IMR-90 (cell line): Measurements from ENCODE around the gene SIN3B. TPM values are rescaled to one million over a fixed set of nuclear protein-coding genes. Genes with fewer than 3 reads are reported as not detected.

Experiments
- ATAC-seq: fragments of 200-7000 bp; cut with Tn5 transposase; 2 replicates; pipeline ENCODE4 v1.9.1; 2020; ENCODE audit warnings: low read depth, mild to moderate bottlenecking, moderate library complexity
- BruUV-seq: library from RNA; stranded (reverse); fragments of 400-500 nt; replicated peaks from 2 replicates; lab custom pipeline; 2021; lab: Mats Ljungman, UMichigan
- CTCF ChIA-PET: fragments of 300-600 bp; formaldehyde crosslinking; extraction: SDS; loops from one replicate; lab custom pipeline; 2021; ENCODE audit warnings: antibody characterized with exemption; lab: Yijun Ruan, JAX
- POLR2A ChIA-PET: fragments of 300-600 bp; sonication (Branson Sonifier 250); formaldehyde crosslinking; loops from one replicate; lab custom pipeline; 2022; ENCODE audit warnings: antibody characterized with exemption; ENCODE audit not compliant: unreplicated experiment; lab: Charles Lee
- DNase-seq: peaks from one replicate; pipeline ENCODE4 v3.0.0; 2013
- H2AFZ ChIP-seq: replicated peaks from 2 replicates; pipeline ENCODE3; 2013; ENCODE audit warnings: low read length, mild to moderate bottlenecking; ENCODE audit not compliant: poor library complexity
- H2AK5ac ChIP-seq: 2 replicates; pipeline ENCODE4 v1.6.1; 2013; ENCODE audit warnings: low read depth, low read length, inconsistent platforms
- H2AK9ac ChIP-seq: replicated peaks from 2 replicates; pipeline ENCODE3; 2013; ENCODE audit warnings: mild to moderate bottlenecking, low read depth, low read length, moderate library complexity; ENCODE audit not compliant: poor library complexity
- H2BK120ac ChIP-seq: 2 replicates; pipeline ENCODE4 v1.6.1; 2013; ENCODE audit warnings: low read depth, low read length, inconsistent platforms
- H2BK15ac ChIP-seq: 3 replicates; pipeline ENCODE4 v1.6.1; 2013; ENCODE audit warnings: low read depth, low read length, inconsistent platforms
- H2BK20ac ChIP-seq: 2 replicates; pipeline ENCODE4 v1.6.1; 2013; ENCODE audit warnings: low read depth, mild to moderate bottlenecking, inconsistent platforms, low read length, moderate library complexity
- H2BK5ac ChIP-seq: 2 replicates; pipeline ENCODE4 v1.6.1; 2013; ENCODE audit warnings: mild to moderate bottlenecking, low read depth, low read length, inconsistent platforms; ENCODE audit not compliant: poor library complexity, severe bottlenecking
- H3K14ac ChIP-seq: replicated peaks from 2 replicates; pipeline ENCODE4 v1.6.1; 2013; ENCODE audit warnings: low read depth, low read length, inconsistent platforms
- H3K18ac ChIP-seq: 2 replicates; pipeline ENCODE4 v1.6.1; 2013; ENCODE audit warnings: low read depth, low read length, control low read depth
- H3K23ac ChIP-seq: 2 replicates; pipeline ENCODE4 v1.6.1; 2013; ENCODE audit warnings: low read depth, low read length, inconsistent platforms
- H3K27ac ChIP-seq: 2 replicates; pipeline ENCODE4 v1.5.1; 2013; ENCODE audit warnings: mild to moderate bottlenecking, control low read depth, low read length; ENCODE audit not compliant: insufficient read depth
- H3K27me3 ChIP-seq: 2 replicates; pipeline ENCODE4 v1.6.1; 2013; ENCODE audit warnings: low read length; ENCODE audit not compliant: control insufficient read depth, insufficient read depth
- H3K36me3 ChIP-seq: 2 replicates; pipeline ENCODE4 v1.6.1; 2013; ENCODE audit warnings: low read length, mixed read lengths; ENCODE audit not compliant: control insufficient read depth, insufficient read depth
- H3K4ac ChIP-seq: 2 replicates; pipeline ENCODE4 v1.6.1; 2013; ENCODE audit warnings: low read depth, low read length, inconsistent platforms
- H3K4me1 ChIP-seq: 2 replicates; pipeline ENCODE4 v1.6.1; 2013; ENCODE audit warnings: low read length, mixed read lengths; ENCODE audit not compliant: control insufficient read depth, insufficient read depth
- H3K4me2 ChIP-seq: 2 replicates; pipeline ENCODE4 v1.6.1; 2013; ENCODE audit warnings: low read depth, mild to moderate bottlenecking, control low read depth, low read length, moderate library complexity
- H3K4me3 ChIP-seq: 2 replicates; pipeline ENCODE4 v1.5.1; 2013; ENCODE audit warnings: low read depth, mild to moderate bottlenecking, control low read depth, low read length, moderate library complexity; ENCODE audit not compliant: insufficient read depth
- H3K56ac ChIP-seq: 2 replicates; pipeline ENCODE4 v1.6.1; 2013; ENCODE audit warnings: low read length, inconsistent platforms; ENCODE audit not compliant: insufficient read depth; ENCODE audit errors: extremely low read depth
- H3K79me1 ChIP-seq, 2 experiments: 2 replicates each; pipeline ENCODE4 v1.6.1; 2013; ENCODE audit warnings: low read length in 2 of 2, inconsistent platforms in 1 of 2, low read depth in 1 of 2
- H3K9ac ChIP-seq: 2 replicates; pipeline ENCODE4 v1.6.1; 2013; ENCODE audit warnings: low read depth, low read length, control low read depth
- H3K9me1 ChIP-seq: 2 replicates; pipeline ENCODE4 v1.6.1; 2013; ENCODE audit warnings: low read length, inconsistent platforms; ENCODE audit not compliant: insufficient read depth
- H3K9me3 ChIP-seq: 2 replicates; pipeline ENCODE4 v1.6.1; 2013; ENCODE audit warnings: low read length; ENCODE audit not compliant: control insufficient read depth, insufficient read depth
- H4K20me1 ChIP-seq: 2 replicates; pipeline ENCODE4 v1.6.1; 2013; ENCODE audit warnings: low read length, inconsistent platforms; ENCODE audit not compliant: insufficient read depth
- H4K5ac ChIP-seq: 2 replicates; pipeline ENCODE4 v1.6.1; 2013; ENCODE audit warnings: mild to moderate bottlenecking, low read depth, low read length, control low read depth
- H4K8ac ChIP-seq, 2 experiments: 2 replicates each; pipeline ENCODE4 v1.6.1; 2013; ENCODE audit warnings: low read depth in 2 of 2, low read length in 2 of 2, control low read depth in 1 of 2, inconsistent platforms in 1 of 2
- H4K91ac ChIP-seq: 2 replicates; pipeline ENCODE4 v1.6.1; 2013; ENCODE audit warnings: low read depth, low read length, inconsistent platforms; ENCODE audit not compliant: insufficient read depth
- MAZ ChIP-seq: IDR thresholded peaks from 2 replicates; pipeline ENCODE4 v1.6.1; 2012; ENCODE audit warnings: low read depth, mild to moderate bottlenecking, low read length, improper control_type of control experiment, moderate library complexity, borderline replicate concordance
- WGBS, 2 experiments: methylation state at CpG; one replicate each; pipeline versions ENCODE4 v1.1.5 to v1.1.7; 2013; ENCODE audit warnings: missing lambda C conversion rate in 2 of 2; ENCODE audit not compliant: insufficient read length in 1 of 2; ENCODE audit errors: extremely low coverage in 2 of 2; 5-methylcytosine and 5-hydroxymethylcytosine counted together
- dilution Hi-C: fragments of 300-500 bp; cut with HindIII; formaldehyde crosslinking; loops from one replicate; pipeline ENCODE4 v1.14.3; 2018; ENCODE audit warnings: low sequenced_read_pairs; ENCODE audit not compliant: unreplicated experiment
- in situ Hi-C: fragments of 300-500 bp; cut with MboI; formaldehyde crosslinking; loops from 3 replicates; pipeline ENCODE4 v1.14.3; 2019; ENCODE audit warnings: low sequenced_read_pairs, inconsistent platforms, mixed read lengths
- intact Hi-C: fragments of 100-400 bp; cut with micrococcal nuclease; formaldehyde crosslinking; loops from 2 replicates; pipeline ENCODE4 v1.10.0; 2022
- polyA plus RNA-seq, 3 experiments: library from polyadenylated mRNA; depleted of rRNA; stranded (reverse); fragments of >200 nt; gene quantifications; 2 replicates each; pipeline ENCODE4 v1.2.3, GENCODE V29; 2012; ENCODE audit warnings: low replicate concordance in 1 of 3
- total RNA-seq: library from RNA; depleted of rRNA; stranded (reverse); fragments of >200 nt; gene quantifications from 2 replicates; pipeline ENCODE4 v1.2.3, GENCODE V29; 2012
- TF ChIP-seq, protein P1 (sequence below): fragments of 150-350 bp; IDR thresholded peaks from 2 replicates; pipeline ENCODE4 v1.6.1; 2017; ENCODE audit warnings: mild to moderate bottlenecking, antibody characterized with exemption, low read length, low read depth

The SIN3B gene
- total and polyA plus RNA-seq, 2 of the 4 experiments (the other 2 are of a cell fraction), result 7.9 to 40.0 TPM

GRCh38 chr19:16888629-16889365 lies 59.6 kb downstream of the SIN3B start, which contains the start of gene F2RL3:
TSS of gene F2RL3 (plus strand) at chr19:16888999. CDS start at chr19:16889190, 191 bp downstream.
- 40% methylated on average over 10 of the region's 31 CpGs; no CpG with 5 or more reads in 1 of the 2 experiments for WGBS, 2 experiments
- Histone ChIP-seq H4K20me1 (no peaks in the 10 kb centered on the region), H3K9me3 (no peaks in the 10 kb centered on the region), H2BK20ac (no peak within 1 kb of the TSS), H3K56ac (no peak within 1 kb of the TSS), H2BK5ac (no peak within 1 kb of the TSS), H3K4me3 (no peak within 1 kb of the TSS), H2AK5ac (no peak within 1 kb of the TSS), H3K9ac (no peak within 1 kb of the TSS), H2BK15ac (no peak within 1 kb of the TSS), H2AFZ (peak within 1 kb of the TSS; percentile 26), H3K79me1 (no peaks in the 10 kb centered on the region), H3K23ac (no peak within 1 kb of the TSS), H3K4me1 (no peaks in the 10 kb centered on the region), H3K14ac (no peak within 1 kb of the TSS; the same call in 1 of the 2 replicates), H3K18ac (no peak within 1 kb of the TSS), H3K4me2 (no peak within 1 kb of the TSS), H2BK120ac (no peak within 1 kb of the TSS), H3K9me1 (no peaks in the 10 kb centered on the region), H2AK9ac (peak within 1 kb of the TSS; percentile 71), H4K91ac (no peak within 1 kb of the TSS), H3K36me3 (no peaks in the 10 kb centered on the region), H3K27me3 (no peaks in the 10 kb centered on the region; the same call in 1 of the 2 replicates), H4K8ac (0 out of 4 replicates have a peak within 1 kb of the TSS, but pooled peaks of 1 of the 2 experiments have one; percentile 49), H3K4ac (no peak within 1 kb of the TSS), H4K5ac (no peak within 1 kb of the TSS), H3K27ac (no peak within 1 kb of the TSS)
- dilution Hi-C loops (no loop called here), intact Hi-C loops (no loop called here), in situ Hi-C loops (no loop called here)
- POLR2A ChIA-PET, result no interaction called here
- ATAC-seq, result peak; percentile 32
- TF ChIP-seq MAZ, result no peak
- TF ChIP-seq, protein P1, sequence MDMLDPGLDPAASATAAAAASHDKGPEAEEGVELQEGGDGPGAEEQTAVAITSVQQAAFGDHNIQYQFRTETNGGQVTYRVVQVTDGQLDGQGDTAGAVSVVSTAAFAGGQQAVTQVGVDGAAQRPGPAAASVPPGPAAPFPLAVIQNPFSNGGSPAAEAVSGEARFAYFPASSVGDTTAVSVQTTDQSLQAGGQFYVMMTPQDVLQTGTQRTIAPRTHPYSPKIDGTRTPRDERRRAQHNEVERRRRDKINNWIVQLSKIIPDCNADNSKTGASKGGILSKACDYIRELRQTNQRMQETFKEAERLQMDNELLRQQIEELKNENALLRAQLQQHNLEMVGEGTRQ, result 0 out of 2 replicates have a peak, but pooled peaks have one; percentile 15
- DNase-seq, result peak; percentile 22
- no TSS peak for BruUV-seq
- CTCF ChIA-PET, result no interaction called here
